GM12865 (cell line): ENCODE data around the gene PEX14.
A peak's percentile ranks its signal among the peaks of the same experiment; 100 is the strongest.
"Not testable (repeated sequence)": the region's sequence is repeated elsewhere in the genome, so short reads cannot be mapped to it uniquely, and the experiment has no call there.

ENCODE experiments used
- DNase-seq: peaks from one replicate; pipeline ENCODE4 v3.0.0; 2010; ENCODE audit warnings: low read depth
- H3K4me3 ChIP-seq: 2 replicates; pipeline ENCODE4 v1.5.1; 2011; ENCODE audit warnings: mild to moderate bottlenecking, low read depth, low read length, control low read depth
- CTCF ChIP-seq: IDR thresholded peaks from 2 replicates; pipeline ENCODE4 v1.5.1; 2011; ENCODE audit warnings: low read length, control low read depth, low read depth, inconsistent platforms; ENCODE audit not compliant: insufficient read depth; ENCODE audit errors: missing control alignments

Gene PEX14

GRCh38 chr1:10474613-10475507, at the start of gene PEX14:
PEX14 (plus strand) TSS chr1:10474950; CDS start chr1:10474967, 17 bp downstream.
- TF ChIP-seq CTCF, result no peak
- peak; percentile 93 for DNase-seq
- peak within 1 kb of the TSS; percentile 83 for H3K4me3 ChIP-seq

- not testable (repeated sequence) for H3K4me3 ChIP-seq, DNase-seq
Measured at GRCh38 chr1:10425826-10426534, 48.8 kb upstream of the PEX14 start.

GRCh38 chr1:10426535-10426848, 48.3 kb upstream of the PEX14 start:
- DNase-seq, result not testable (repeated sequence)

GRCh38 chr1:10428984-10429383, 45.8 kb upstream of the PEX14 start:
- TF ChIP-seq CTCF, result no peak
- DNase-seq, result no peak
- no peak overlapping the region for H3K4me3 ChIP-seq

More at GRCh38 chr1:10426535-10426848, 48.3 kb upstream of the PEX14 start:
- H3K4me3 ChIP-seq, result not testable (repeated sequence)

- TF ChIP-seq CTCF, result no peak
- no peak for DNase-seq
- peak overlapping the region; percentile 93 for H3K4me3 ChIP-seq
Measured at GRCh38 chr1:10429868-10430215, 44.9 kb upstream of the PEX14 start.

GRCh38 chr1:10430216-10431069, 44.3 kb upstream of the PEX14 start, which contains the start of gene CENPS:
CENPS (plus strand) TSS chr1:10430433; CDS start chr1:10430518, 85 bp downstream.
- DNase-seq, result peak; percentile 93
- peak; percentile 95 for TF ChIP-seq CTCF
- peak within 1 kb of the TSS; percentile 93 for H3K4me3 ChIP-seq

- peak overlapping the region; percentile 93 for H3K4me3 ChIP-seq
- no peak for TF ChIP-seq CTCF
- DNase-seq, result peak; percentile 40
Measured at GRCh38 chr1:10431070-10431730, 43.5 kb upstream of the PEX14 start.
